ENCODE data around the gene MYOD1.

DNA sequence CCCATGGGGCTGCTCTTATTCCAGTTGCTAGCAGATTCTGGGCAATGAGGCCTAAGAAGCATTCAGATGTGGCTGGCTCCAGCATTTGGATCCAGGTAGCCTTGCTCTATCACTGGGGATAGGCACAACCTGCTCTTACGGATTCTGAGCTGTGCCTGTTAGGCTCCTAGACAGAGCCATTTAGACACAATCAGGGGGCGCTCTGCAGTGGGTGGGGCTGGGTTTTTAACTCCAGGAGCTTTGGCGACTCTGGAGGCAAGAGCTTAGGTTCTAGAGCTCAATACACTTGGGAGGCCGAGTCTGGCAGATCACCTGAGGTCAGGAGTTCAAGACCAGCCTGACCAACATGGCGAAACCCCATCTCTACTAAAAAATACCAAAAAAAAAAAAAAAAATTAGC, 47.2 kb downstream of the MYOD1 start:
- TF ChIP-seq, protein P1, sequence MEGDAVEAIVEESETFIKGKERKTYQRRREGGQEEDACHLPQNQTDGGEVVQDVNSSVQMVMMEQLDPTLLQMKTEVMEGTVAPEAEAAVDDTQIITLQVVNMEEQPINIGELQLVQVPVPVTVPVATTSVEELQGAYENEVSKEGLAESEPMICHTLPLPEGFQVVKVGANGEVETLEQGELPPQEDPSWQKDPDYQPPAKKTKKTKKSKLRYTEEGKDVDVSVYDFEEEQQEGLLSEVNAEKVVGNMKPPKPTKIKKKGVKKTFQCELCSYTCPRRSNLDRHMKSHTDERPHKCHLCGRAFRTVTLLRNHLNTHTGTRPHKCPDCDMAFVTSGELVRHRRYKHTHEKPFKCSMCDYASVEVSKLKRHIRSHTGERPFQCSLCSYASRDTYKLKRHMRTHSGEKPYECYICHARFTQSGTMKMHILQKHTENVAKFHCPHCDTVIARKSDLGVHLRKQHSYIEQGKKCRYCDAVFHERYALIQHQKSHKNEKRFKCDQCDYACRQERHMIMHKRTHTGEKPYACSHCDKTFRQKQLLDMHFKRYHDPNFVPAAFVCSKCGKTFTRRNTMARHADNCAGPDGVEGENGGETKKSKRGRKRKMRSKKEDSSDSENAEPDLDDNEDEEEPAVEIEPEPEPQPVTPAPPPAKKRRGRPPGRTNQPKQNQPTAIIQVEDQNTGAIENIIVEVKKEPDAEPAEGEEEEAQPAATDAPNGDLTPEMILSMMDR (conservative IDR thresholded peaks at IDR 0.05 in 1 of 2, IDR thresholded peaks at IDR 0.05 in 1 of 2; ENCODE audit: extremely low read depth in 1 of 2, insufficient read depth in 1 of 2, low read depth in 1 of 2, low read length in 2 of 2) = peak; percentile 13 to 26
- no peak for TF ChIP-seq EZH2 (IDR thresholded peaks at IDR 0.05; ENCODE audit: borderline replicate concordance, low read length)

Data from mammary epithelial cell (primary cell).